HepG2 (cell line): ENCODE data around the gene MAPK14. TPM values are rescaled to one million over a fixed set of nuclear protein-coding genes. Genes with fewer than 3 reads are reported as not detected.

Experiments used
- ATAC-seq: fragments of 200-7000 bp; cut with Tn5 transposase; 3 replicates; pipeline ENCODE4 v1.9.1; 2020; ENCODE audit warnings: mild to moderate bottlenecking, moderate library complexity
- BruUV-seq: library from RNA; stranded (reverse); fragments of 400-500 nt; replicated peaks from 2 replicates; lab custom pipeline; 2021; lab: Mats Ljungman, UMichigan
- CTCF ChIA-PET: fragments of 300-600 bp; formaldehyde crosslinking; extraction: SDS; loops from one replicate; lab custom pipeline; 2021; ENCODE audit warnings: low total read pairs, inconsistent platforms, low intra/inter-chr PET ratio; lab: Yijun Ruan, JAX
- POLR2A ChIA-PET: fragments of 350-600 bp; sonication (Branson Sonifier 250); formaldehyde crosslinking; loops from one replicate; lab custom pipeline; 2020; ENCODE audit warnings: antibody characterized with exemption, inconsistent platforms; lab: Yijun Ruan, JAX
- DNase-seq: peaks from one replicate; pipeline ENCODE4 v3.0.0-alpha.2; 2015; ENCODE audit warnings: low spot score
- FAIRE-seq: peaks from 3 replicates; lab custom pipeline; 2011; peaks lifted over from hg19 to GRCh38; lab: Jason Lieb, UNC
- H2AFZ ChIP-seq: one replicate; pipeline ENCODE4 v1.6.1; 2011; ENCODE audit warnings: low read length, inconsistent platforms
- H3K27ac ChIP-seq: fragments of 300-600 bp; 3 replicates; pipeline ENCODE4 v1.8.0; 2011; ENCODE audit warnings: mixed run types, mild to moderate bottlenecking, mixed read lengths, low read length, inconsistent platforms; ENCODE audit not compliant: insufficient read depth; ENCODE audit errors: extremely low read length
- H3K27me3 ChIP-seq, 2 experiments: fragments of 200-600 bp in 1 of 2; 2 replicates in 1 of 2; 3 replicates in 1 of 2; pipeline versions ENCODE4 v1.6.0 to v1.8.0; 2011; ENCODE audit warnings: low read length in 2 of 2, mild to moderate bottlenecking in 2 of 2, moderate library complexity in 2 of 2, inconsistent platforms in 1 of 2; ENCODE audit not compliant: insufficient read depth in 2 of 2, control insufficient read depth in 1 of 2
- H3K36me3 ChIP-seq, 2 experiments: fragments of 200-600 bp in 1 of 2; replicated peaks in 1 of 2; 2 replicates in 1 of 2; 3 replicates in 1 of 2; pipeline versions ENCODE4 v1.5.1 to v1.8.0; 2011; ENCODE audit warnings: low read length in 2 of 2, inconsistent platforms in 1 of 2; ENCODE audit not compliant: insufficient read depth in 2 of 2, control insufficient read depth in 1 of 2
- H3K4me1 ChIP-seq: 2 replicates; pipeline ENCODE4 v1.5.1; 2012; ENCODE audit warnings: low read length, inconsistent platforms; ENCODE audit not compliant: insufficient read depth
- H3K4me2 ChIP-seq: 2 replicates; pipeline ENCODE4 v1.6.0; 2011; ENCODE audit warnings: low read depth, low read length, inconsistent platforms
- H3K4me3 ChIP-seq, 3 experiments: fragments of 200-600 bp in 1 of 3; sonication (generic), shearing (Covaris generic) in 1 of 3; replicated peaks in 1 of 3; 2 replicates each; pipeline ENCODE4 v1.5.1; 2011 to 2016; ENCODE audit warnings: low read length in 3 of 3, inconsistent platforms in 2 of 3, low read depth in 2 of 3, mild to moderate bottlenecking in 2 of 3, control low read depth in 1 of 3, mixed read lengths in 1 of 3; ENCODE audit not compliant: insufficient read depth in 1 of 3
- H3K79me2 ChIP-seq: one replicate; pipeline ENCODE4 v1.6.1; 2011; ENCODE audit warnings: low read length, inconsistent platforms; ENCODE audit not compliant: insufficient read depth
- H3K9ac ChIP-seq: 2 replicates; pipeline ENCODE4 v1.6.0; 2011; ENCODE audit warnings: mild to moderate bottlenecking, low read depth, low read length, inconsistent platforms; ENCODE audit not compliant: insufficient read depth
- H3K9me3 ChIP-seq: 2 replicates; pipeline ENCODE4 v1.5.1; 2012; ENCODE audit warnings: mild to moderate bottlenecking, low read length
- H4K20me1 ChIP-seq: 2 replicates; pipeline ENCODE4 v1.6.0; 2011; ENCODE audit warnings: inconsistent platforms, mild to moderate bottlenecking, low read length, moderate library complexity; ENCODE audit not compliant: insufficient read depth
- NFKBIZ ChIP-seq: IDR thresholded peaks from 2 replicates; pipeline ENCODE4 v1.6.1; 2018; ENCODE audit warnings: missing genetic modification reagents, missing compliant biosample characterization
- STAT5B ChIP-seq: sonication (generic); formaldehyde crosslinking; IDR thresholded peaks from 2 replicates; pipeline ENCODE4 v1.4.0; 2020; ENCODE audit warnings: missing genetic modification reagents
- ZBTB7B ChIP-seq: sonication (generic); formaldehyde crosslinking; IDR thresholded peaks from 2 replicates; pipeline ENCODE4 v1.4.0; 2020; ENCODE audit warnings: missing genetic modification reagents
- ZNF574 ChIP-seq: sonication (generic); formaldehyde crosslinking; IDR thresholded peaks from 2 replicates; pipeline ENCODE4 v1.4.0; 2020; ENCODE audit warnings: missing genetic modification reagents
- ZNF792 ChIP-seq: IDR thresholded peaks from 2 replicates; pipeline ENCODE4 v1.6.1; 2016
- WGBS: methylation state at CpG from one replicate; pipeline ENCODE4 v1.1.6; 2017; ENCODE audit warnings: low lambda C conversion rate; 5-methylcytosine and 5-hydroxymethylcytosine counted together
- in situ Hi-C: cut with HindIII; loops from 2 replicates; pipeline ENCODE4 v1.10.0; 2017; ENCODE audit warnings: low pct_unique_long_range_greater_than_20kb; ENCODE audit not compliant: extremely low pct_ligation_motif_present
- intact Hi-C: fragments of 100-400 bp; cut with micrococcal nuclease; formaldehyde crosslinking; loops from one replicate; pipeline ENCODE4 v1.10.0; 2022; ENCODE audit not compliant: unreplicated experiment
- polyA plus RNA-seq, 8 experiments: library from polyadenylated mRNA; depleted of rRNA in 3 of 8; stranded (reverse) in 7 of 8; unstranded in 1 of 8; fragments of >200 nt; fragmentation: Illumina TruSeq in 4 of 8; extraction: Trizol in 4 of 8; gene quantifications; 2 replicates each; pipeline versions ENCODE4 v1.2.1 to v1.2.3, GENCODE V29; 2011 to 2016; ENCODE audit warnings: low read depth in 4 of 8, missing spikeins in 1 of 8, mixed read lengths in 1 of 8; ENCODE audit not compliant: insufficient read depth in 1 of 8
- total RNA-seq, 5 experiments: library from RNA; depleted of rRNA; stranded (reverse); fragments of >200 nt; fragmentation: Illumina TruSeq; extraction: Trizol; gene quantifications; 2 replicates each; pipeline ENCODE4 v1.2.3, GENCODE V29; 2016; ENCODE audit warnings: low read depth in 1 of 5
- TF ChIP-seq, protein P1 (sequence below): sonication (generic); formaldehyde crosslinking; IDR thresholded peaks from 2 replicates; pipeline ENCODE4 v1.4.0; 2020; ENCODE audit warnings: missing genetic modification reagents, mild to moderate bottlenecking, borderline replicate concordance
- TF ChIP-seq, protein P2 (sequence below): sonication (generic); formaldehyde crosslinking; conservative IDR thresholded peaks from 2 replicates; pipeline ENCODE4 v1.8.0; 2022; ENCODE audit warnings: missing genetic modification reagents

Gene MAPK14
- total and polyA plus RNA-seq, 2 of the 13 experiments (the other 11 are each of a cell fraction or from before 2014, with no cell fraction given) = 66.3 to 67.3 TPM

- no peaks in the 10 kb centered on the region for H3K27me3 ChIP-seq
- H3K27ac ChIP-seq = no peak overlapping the region
- FAIRE-seq = no peak
- no peaks in the 10 kb centered on the region for H3K9me3 ChIP-seq
- intact Hi-C loops (loop anchor here (10.0 kb wide), 1 partner anchor 75 kb away; no protein-coding TSS in a partner anchor), in situ Hi-C loops (no loop called here)
- BruUV-seq = no TSS peak
- H3K4me2 ChIP-seq = no peak overlapping the region
- no peaks in the 10 kb centered on the region for H4K20me1 ChIP-seq
- TF ChIP-seq ZNF792 (CRISPR knock-in tag) = no peak
- no peak for TF ChIP-seq ZNF574 (CRISPR knock-in tag)
- no peak for TF ChIP-seq STAT5B (CRISPR knock-in tag)
- TF ChIP-seq ZBTB7B (CRISPR knock-in tag) = no peak
- TF ChIP-seq, protein P1, sequence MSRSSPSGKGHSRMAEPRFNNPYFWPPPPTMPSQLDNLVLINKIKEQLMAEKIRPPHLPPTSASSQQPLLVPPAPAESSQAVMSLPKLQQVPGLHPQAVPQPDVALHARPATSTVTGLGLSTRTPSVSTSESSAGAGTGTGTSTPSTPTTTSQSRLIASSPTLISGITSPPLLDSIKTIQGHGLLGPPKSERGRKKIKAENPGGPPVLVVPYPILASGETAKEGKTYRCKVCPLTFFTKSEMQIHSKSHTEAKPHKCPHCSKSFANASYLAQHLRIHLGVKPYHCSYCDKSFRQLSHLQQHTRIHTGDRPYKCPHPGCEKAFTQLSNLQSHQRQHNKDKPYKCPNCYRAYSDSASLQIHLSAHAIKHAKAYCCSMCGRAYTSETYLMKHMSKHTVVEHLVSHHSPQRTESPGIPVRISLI = no peak
- TF ChIP-seq, protein P2, sequence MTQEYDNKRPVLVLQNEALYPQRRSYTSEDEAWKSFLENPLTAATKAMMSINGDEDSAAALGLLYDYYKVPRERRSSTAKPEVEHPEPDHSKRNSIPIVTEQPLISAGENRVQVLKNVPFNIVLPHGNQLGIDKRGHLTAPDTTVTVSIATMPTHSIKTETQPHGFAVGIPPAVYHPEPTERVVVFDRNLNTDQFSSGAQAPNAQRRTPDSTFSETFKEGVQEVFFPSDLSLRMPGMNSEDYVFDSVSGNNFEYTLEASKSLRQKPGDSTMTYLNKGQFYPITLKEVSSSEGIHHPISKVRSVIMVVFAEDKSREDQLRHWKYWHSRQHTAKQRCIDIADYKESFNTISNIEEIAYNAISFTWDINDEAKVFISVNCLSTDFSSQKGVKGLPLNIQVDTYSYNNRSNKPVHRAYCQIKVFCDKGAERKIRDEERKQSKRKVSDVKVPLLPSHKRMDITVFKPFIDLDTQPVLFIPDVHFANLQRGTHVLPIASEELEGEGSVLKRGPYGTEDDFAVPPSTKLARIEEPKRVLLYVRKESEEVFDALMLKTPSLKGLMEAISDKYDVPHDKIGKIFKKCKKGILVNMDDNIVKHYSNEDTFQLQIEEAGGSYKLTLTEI = no peak
- no peak for TF ChIP-seq NFKBIZ (CRISPR knock-in tag)
- TF ChIP-seq, all 625 proteins: peak for 0
- ChIA-PET CTCF (no interaction called here), POLR2A (no interaction called here)
- DNase-seq (no peak), ATAC-seq (no peak)
- Histone ChIP-seq H3K36me3 (no peaks in the 10 kb centered on the region), H3K79me2 (no peaks in the 10 kb centered on the region), H2AFZ (no peak overlapping the region), H3K9ac (no peak overlapping the region), H3K4me3 (no peak overlapping the region), H3K4me1 (peaks cover 10% of the 10 kb centered on the region)
- WGBS = 0% methylated on average over 1 of the region's 1 CpG
Observed at GRCh38 chr6:36020154-36020553, 7.5 kb upstream of the MAPK14 start.
